Stimulated activated CD8-positive, alpha-beta memory T cell treated with anti-CD3 and anti-CD28 coated beads, Interleukin-15, amount 100 ng/mL, for 1 hour (primary cell): Measurements from ENCODE around the gene AJM1.

Source experiments
- DNase-seq: peaks from one replicate; pipeline ENCODE4 v3.0.0-alpha.2; 2020; ENCODE audit warnings: low read depth

Gene AJM1

DNA sequence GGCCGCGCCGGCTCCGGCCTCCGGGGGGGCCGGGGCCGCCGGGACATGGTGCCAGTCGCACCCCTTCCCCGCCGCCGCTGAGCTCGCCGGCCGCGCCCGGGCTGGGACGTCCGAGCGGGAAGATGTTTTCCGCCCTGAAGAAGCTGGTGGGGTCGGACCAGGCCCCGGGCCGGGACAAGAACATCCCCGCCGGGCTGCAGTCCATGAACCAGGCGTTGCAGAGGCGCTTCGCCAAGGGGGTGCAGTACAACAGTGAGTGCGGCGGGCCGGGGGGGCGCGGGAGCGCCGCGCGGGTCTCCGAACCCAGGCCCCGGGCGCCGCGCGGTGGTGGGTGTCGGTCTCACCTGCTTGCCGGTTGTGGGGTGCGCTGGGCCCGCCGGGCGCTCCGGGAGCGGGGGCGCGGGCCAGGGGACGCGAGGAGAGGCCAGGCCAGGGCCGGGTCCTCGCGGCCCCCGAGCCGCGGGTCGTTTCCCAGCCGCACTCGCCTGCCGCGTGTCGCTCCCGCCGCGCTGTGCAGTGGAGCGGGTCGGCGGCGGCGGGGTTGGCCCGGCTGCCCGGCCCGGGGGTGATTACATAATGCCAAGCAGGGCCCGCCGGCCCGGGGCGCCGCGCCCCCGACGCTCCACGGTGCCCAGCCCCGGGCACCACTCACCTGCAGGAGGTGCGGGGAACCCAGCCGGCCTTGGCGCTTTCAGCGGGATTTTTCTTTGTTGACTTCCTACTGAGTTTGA is 34.0 kb upstream of the AJM1 start:
- DNase-seq: no peak

GRCh38 chr9:136808806-136809158 is 33.5 kb upstream of the AJM1 start:
- no peak for DNase-seq

DNA sequence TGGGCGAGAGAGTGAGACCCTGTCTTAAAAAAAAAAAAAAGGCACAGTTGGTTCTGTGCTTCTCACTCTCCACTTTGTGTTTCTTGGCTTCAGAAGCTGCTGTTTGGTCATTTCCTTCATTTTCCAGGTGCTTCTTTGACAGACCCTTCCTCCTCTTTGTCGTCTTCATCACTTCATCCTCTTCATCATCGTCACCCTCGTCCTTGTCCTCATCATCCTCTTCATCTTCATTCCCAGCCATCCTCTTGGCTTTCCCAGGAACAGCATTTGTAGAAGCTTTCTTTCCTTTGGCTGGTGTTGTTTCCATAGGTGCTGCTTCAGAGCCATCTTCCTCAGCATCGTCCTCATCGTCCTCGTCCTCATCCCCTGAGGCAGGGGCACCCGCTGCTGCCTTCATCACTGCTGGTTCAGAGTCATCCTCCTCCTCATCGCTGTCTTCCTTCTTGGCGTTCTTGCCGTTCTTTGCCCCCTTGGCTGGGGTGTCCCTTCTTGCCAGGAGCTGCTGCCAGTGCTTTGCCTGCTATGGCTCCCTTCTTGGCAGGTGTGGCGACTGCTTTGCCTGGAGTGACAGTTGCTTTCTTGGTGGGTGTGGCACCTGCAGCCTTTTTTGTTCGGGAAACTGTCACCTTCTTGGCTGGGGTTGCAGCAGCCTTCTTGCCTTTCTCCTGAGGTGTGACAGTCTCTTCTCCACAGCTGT is 27.4 kb upstream of the AJM1 start:
- no peak for DNase-seq

GRCh38 chr9:136815422-136815782 is 26.9 kb upstream of the AJM1 start:
- DNase-seq: no peak

DNA sequence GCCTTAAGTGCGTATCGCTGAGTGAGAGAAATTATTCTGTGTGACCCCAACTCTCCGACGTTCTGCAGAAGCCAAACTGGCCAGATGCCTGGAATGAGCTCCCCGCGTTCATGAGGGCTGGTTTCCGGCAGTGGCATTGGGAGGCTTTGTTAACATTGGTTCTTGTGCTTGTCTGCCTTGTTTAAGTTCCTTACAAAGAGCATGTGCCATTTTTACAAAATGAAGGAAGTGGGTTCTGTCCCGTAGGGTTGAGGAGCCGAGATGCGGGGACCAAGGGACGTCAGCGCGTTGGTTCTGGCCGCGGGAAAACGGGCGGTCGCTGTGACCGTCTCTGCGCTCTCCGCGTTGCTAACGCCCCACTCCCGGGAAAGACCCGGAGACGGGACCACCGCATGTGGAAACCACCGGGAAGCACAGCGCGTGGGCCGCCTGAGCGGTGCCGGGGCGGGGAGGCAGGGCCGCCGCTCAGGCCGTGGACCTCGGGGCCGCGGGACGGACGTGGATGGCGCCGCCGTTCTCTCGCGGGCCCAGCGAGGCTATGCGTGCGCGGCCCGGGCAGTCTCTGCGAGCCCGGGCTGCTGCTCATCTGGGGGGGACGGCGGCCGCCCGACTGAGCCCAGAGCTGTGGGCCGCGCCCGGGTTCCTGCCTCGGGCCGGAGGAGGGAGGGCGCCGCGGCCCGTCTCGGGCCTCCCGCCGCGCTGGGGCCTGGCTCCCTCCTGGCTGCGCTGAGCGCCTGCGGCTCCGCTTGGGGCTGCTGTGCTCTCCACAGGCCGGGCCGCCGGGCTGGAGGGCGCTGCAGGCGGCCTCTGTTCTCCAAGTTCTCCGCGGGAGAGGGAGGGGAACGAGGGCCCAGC is 21.1 kb upstream of the AJM1 start:
- DNase-seq: no peak

DNA sequence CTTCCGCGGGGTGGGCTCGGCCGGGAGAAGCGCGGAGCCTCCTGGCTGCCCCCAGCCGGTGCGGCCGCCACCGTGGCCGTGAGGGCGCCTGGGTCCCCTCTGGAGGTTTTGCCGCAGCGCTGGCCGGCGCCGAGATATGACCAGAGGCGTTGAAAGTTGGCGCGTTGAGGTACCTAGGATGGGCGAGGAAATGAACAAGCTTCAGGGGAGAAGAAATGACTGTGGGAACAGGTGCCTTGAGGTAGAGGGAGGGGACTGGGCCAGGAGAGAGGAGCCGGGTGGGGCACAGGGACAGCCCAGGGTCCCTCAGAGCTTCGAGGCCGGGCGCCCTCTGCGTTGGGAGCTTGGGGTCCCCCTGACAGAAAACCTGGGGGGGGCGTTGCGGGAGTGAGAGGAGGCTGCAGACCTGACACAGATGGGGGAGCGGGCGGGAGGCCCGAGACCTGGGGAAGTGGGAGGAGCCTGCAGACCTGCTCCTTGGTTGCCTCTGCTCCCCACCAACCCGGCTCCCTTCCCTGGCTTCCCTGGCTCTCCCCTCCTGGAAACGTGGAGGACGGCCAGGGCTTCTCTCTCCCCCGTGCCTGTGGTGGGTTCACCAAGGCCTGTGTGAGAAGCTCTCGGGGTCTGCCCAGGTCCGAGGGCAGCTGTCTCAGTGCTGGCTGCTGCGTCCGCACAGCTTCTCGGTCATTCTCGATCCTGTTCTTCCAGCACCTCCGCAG is 20.3 kb upstream of the AJM1 start:
- DNase-seq: no peak

DNA sequence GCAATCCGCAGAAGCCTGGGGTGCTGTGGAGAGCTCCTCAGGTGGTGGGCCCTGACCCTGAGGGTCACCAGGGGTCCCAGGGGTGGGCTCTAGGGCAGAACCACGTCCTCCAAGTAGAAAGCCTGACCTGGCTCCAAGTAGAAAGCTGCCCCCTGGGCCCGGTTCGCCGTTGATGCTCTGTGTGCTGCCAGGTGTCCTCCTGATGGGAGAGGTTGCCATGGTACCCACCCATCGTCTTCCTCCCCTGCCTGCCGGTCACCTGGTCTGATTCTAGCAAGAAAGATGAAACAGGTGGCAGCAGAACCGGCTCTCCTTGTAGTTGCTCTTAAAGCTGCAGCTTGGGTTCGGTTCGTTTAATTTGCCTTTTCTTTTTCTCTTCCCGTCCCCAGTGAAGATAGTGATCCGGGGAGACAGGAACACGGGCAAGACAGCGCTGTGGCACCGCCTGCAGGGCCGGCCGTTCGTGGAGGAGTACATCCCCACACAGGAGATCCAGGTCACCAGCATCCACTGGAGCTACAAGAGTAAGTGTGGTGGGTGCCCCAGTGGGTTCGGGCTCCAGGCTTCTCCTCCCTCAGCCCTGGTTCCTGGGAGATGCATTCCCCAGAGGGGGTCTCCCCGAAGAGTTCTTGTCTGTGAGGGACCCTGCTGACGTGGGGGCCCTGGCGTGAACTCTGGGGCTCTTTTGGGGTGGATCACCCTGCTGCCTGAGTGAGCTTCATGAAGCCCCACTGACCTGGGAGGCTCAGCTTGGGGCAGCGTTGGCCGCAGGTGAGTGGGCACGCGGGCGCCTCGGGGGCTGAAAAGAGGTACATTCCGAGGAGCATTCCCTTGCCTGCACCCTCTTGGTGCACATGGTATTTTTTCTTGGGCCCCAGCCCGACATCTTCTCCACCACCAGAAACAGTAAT is 18.9 kb upstream of the AJM1 start:
- no peak for DNase-seq

DNA sequence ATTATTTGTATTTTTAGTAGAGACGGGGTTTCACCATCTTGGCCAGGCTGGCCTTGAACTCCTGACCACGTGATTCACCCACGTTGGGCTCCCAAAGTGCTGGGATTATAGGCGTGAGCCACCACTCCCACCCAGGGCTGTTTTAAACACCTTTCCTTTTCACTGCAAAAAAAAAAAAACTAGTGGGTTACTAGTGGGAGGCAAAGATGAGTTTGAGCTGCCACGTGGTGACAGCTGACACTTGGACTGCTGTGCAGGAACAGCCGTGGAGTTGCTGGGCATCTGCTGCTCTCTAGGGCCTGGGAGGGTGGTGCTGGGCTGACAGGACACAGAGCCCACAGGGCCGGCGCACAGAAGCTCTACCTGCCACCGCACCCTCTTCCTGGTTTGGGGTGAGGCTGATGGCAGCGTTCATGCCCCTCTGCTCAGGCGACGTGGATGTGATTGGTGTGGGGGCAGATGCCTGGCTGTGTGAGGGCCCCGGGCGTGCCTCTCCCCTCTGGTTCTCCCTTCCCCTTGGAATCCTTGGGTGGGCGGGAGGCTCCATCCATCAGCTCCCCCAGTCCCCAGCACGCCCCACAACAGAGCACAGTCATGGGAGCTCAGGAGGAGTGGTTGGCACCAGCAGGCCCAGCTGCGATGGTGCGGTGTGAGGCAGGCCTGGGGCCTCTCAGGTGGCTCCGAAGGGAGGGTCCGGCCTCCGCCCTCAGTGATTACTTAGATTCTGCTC is 17.6 kb upstream of the AJM1 start:
- DNase-seq: no peak

DNA sequence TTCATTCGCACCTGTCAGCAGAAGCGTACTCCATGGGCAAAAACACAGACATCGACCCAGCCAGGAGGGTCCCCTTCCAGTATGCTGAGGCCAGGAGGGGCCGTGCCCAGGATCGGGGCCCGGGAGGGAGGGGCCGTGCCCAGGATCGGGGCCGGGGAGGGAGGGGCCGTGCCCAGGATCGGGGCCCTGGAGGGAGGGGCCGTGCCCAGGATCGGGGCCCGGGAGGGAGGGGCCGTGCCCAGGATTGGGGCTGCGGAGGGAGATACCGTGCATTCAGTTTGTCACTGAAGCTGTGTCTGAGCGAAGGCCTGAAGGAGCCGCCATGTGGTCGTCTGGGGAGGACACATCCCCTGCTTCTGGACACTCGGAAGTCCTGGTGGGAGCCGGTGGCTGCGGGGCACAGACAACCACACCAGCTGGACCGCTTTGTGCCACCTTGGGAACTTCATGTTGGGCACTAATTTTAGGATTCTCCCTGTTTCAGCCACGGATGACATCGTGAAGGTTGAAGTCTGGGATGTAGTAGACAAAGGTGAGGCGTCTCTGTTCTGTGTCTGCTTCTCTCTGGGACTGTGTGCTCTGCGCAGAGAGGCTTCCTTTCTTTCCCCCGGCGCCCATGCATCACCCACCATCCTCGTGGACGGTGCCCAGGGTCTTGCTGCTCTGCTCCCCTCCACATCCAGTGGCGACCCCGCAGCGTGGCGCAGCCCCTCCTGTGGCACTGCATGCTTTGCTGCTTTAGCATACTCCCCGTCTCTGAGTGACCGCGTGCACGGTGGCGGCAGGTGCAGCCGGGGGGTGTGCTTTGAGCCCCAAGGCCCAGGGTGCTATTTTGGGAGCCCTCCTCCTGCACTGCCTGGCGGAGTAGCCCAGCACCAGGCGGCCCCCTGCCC is 16.7 kb upstream of the AJM1 start:
- no peak for DNase-seq

DNA sequence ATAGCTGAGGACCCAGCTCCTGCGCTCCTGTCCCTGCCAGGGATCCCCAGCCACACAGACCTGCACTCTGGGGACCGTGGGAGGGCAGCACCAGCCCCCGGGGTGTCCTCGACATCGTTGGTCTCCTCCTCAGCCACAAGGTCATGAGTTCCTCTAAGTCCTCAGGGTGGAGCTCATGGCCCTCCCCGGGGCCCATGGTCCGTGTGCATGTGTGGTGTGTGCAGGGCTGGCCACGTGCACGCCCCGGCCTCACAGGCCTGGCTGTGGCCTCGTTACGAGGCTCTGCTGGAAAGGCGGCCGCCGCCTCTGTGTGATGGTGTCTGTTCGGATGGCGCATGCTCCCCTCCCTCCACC is 16.1 kb upstream of the AJM1 start:
- DNase-seq: no peak

- DNase-seq: no peak
Observed at GRCh38 chr9:136826703-136827582, 15.3 kb upstream of the AJM1 start.

- DNase-seq: no peak
Observed at GRCh38 chr9:136827794-136828473, 14.3 kb upstream of the AJM1 start.

DNA sequence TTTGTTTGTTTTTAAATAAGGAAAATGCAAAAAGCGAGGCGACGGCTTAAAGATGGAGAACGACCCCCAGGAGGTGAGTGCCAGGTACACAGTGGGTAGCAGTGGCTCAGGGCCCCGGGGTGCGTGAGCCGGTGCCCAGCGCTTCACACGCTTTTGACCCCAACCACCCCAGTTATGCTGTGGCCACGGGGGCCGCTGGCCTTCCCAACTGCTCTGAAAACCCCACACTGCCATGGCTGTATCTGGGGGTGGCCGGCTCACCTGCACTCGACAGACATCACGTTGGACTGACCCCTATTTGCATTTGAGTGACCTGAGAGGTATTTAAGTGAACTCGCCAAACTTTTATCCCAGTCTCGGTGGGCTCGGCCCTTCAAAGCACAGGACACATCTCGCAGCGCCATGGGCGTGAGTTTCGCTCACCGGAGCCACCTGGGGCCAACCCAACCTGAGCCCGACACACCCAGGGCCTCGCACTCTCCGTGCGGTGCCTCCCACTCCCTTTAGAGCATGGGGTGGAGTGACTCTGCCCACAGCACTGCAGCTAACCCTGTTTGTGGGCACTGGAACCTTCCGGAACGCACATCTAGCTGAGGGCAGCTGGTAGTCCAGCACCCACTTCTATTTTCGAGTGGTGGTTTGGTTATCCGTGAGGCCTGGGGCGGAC is 13.7 kb upstream of the AJM1 start:
- DNase-seq: no peak

- no peak for DNase-seq
Observed at GRCh38 chr9:136829412-136829811, 12.9 kb upstream of the AJM1 start.

DNA sequence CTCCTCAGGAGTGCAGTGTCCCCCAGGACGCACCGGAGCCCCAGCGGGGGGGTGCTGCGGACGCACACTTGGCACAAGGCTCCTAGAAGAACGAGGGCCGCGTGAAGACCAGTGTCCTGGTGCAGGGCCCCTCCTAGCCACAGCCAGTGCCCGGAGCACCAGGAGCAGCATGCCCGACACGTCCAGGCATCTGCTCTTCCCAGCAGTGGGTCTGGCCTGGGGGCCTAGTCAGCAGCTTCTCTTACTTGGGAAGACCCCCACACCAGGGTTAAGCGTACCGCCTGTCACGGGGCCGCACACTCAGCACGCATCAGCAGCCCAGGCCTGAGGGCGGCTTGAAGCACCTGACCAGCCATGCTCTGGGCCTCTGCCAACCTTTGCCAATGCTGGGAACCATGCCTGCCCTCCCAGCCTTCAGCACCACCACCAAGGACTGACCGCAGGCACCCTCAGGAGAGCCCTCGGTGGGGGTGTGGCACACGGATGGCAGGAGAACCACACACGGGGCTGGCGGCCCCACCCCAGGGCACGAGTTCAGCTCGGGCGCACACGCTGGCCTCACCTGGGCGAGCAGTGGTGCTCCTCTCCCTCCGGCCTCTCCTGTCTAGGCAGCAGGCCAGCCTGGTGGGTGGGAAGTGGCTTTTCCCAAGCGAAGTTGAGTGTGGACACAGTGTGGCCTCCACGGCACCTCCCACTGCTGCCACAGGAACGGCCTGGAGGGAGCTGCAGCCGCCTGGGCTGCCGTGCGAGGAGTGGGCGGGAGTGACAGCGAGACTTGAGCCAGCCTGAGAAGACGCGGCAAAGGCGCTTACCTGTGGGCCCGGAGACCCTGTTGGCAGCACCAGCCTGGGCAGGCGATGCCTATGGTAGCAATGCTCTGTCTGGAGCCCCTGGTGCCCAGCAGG is 12.0 kb upstream of the AJM1 start:
- no peak for DNase-seq

DNA sequence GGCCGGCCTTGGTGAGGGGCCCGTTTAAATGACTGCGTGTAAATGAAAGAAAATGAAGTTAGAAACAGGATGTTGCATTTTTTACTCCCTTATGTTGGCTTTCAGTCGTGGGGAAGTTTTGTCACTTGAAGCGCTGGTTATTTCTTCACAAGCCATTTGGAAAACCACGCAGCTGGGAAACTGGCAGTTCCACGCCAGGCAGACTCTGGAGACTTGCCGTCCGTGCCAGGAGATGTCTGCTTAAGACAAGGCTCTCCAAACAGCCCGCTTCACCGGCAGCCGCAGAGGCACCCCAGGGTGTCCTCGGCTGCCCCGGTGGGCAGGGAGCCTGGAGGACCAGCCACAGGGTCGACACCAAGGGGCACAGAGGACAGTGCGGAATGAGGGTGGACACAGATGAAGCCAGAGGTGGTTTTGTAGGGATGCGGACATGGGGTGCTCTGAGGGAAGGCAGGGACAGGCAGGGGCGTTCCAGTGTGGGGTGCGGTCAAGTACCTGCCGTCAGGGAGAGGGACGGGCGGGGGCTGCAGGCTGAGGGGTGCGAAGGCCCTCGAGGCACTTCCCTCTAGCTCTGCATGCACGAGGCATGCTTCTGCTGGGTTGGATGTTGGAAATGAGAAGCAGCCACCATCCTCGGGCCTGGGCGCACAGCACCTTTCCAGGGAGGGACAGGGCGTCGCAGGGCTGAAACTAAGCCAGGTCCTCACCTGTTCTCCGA is 11.1 kb upstream of the AJM1 start:
- no peak for DNase-seq
